HG03159 (cell line): ENCODE measurements around the gene ATP1A1.

Source experiments
- ATAC-seq: cut with Tn5 transposase; IDR thresholded peaks from one replicate; pipeline ENCODE4 v1.9.1; 2021; ENCODE audit warnings: mild to moderate bottlenecking, moderate library complexity; ENCODE audit not compliant: unreplicated experiment

ATP1A1 gene

GRCh38 chr1:116389013-116389412 is 16.0 kb downstream of the ATP1A1 start:
- no peak for ATAC-seq

GRCh38 chr1:116389686-116390085 is 16.6 kb downstream of the ATP1A1 start:
- no peak for ATAC-seq

- ATAC-seq = no peak
Observed at GRCh38 chr1:116390195-116390594, 17.2 kb downstream of the ATP1A1 start.

GRCh38 chr1:116391185-116391584 is 18.1 kb downstream of the ATP1A1 start:
- no peak for ATAC-seq

GRCh38 chr1:116392717-116393404 is 19.8 kb downstream of the ATP1A1 start:
- no peak for ATAC-seq

- no peak for ATAC-seq
Observed at GRCh38 chr1:116393792-116394191, 20.7 kb downstream of the ATP1A1 start.

GRCh38 chr1:116394270-116394669 is 21.2 kb downstream of the ATP1A1 start:
- ATAC-seq = no peak

GRCh38 chr1:116396769-116397168 is 23.7 kb downstream of the ATP1A1 start:
- no peak for ATAC-seq

- no peak for ATAC-seq
Observed at GRCh38 chr1:116397728-116398127, 24.7 kb downstream of the ATP1A1 start.

GRCh38 chr1:116400780-116401179 is 27.7 kb downstream of the ATP1A1 start:
- no peak for ATAC-seq

GRCh38 chr1:116401646-116402176 is 28.7 kb downstream of the ATP1A1 start:
- ATAC-seq = no peak

- ATAC-seq = no peak
Observed at GRCh38 chr1:116402333-116402732, 29.3 kb downstream of the ATP1A1 start.

GRCh38 chr1:116403496-116404136 is 30.6 kb downstream of the ATP1A1 start:
- ATAC-seq = no peak

- ATAC-seq = no peak
Observed at GRCh38 chr1:116404699-116405098, 31.7 kb downstream of the ATP1A1 start.

- ATAC-seq = no peak
Observed at GRCh38 chr1:116405241-116406135, 32.4 kb downstream of the ATP1A1 start.

- no peak for ATAC-seq
Observed at GRCh38 chr1:116407033-116407432, 34.0 kb downstream of the ATP1A1 start.

- ATAC-seq = no peak
Observed at GRCh38 chr1:116408193-116408592, 35.1 kb downstream of the ATP1A1 start.

- no peak for ATAC-seq
Observed at GRCh38 chr1:116408803-116409720, 36.0 kb downstream of the ATP1A1 start.

GRCh38 chr1:116409751-116410191 is 36.7 kb downstream of the ATP1A1 start:
- no peak for ATAC-seq

GRCh38 chr1:116411784-116412479 is 38.9 kb downstream of the ATP1A1 start:
- ATAC-seq = no peak
